Activated T-cell treated with anti-CD3 and anti-CD28 coated beads for 48 hours (primary cell): ENCODE results near the gene RSPRY1.

Experiments
- DNase-seq: peaks from one replicate; pipeline ENCODE4 v3.0.0-alpha.2; 2020; ENCODE audit warnings: low read depth

Gene RSPRY1

GRCh38 chr16:57224651-57225335 is 38.7 kb downstream of the RSPRY1 start:
- DNase-seq, result no peak

DNA sequence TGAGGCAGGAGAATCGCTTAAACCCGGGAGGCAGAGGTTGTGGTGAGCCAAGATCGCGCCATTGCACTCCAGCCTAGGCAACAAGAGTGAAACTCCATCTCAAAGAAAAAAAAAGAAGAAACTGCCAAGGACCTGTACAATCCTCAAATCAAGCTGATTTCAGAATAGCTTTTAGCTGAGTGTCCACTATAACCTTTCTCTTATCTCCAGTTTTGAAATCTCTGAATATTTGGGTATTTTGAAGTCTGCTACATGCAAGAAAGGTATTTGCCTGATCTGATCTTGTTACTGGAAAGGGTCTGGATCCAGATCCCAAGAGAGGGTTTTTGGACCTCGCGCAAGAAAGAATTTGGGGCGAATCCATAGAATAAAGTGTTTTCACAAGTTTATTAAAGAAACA is 39.8 kb downstream of the RSPRY1 start:
- DNase-seq, result no peak

- DNase-seq, result no peak
Measured at GRCh38 chr16:57226701-57227621, 40.8 kb downstream of the RSPRY1 start.

GRCh38 chr16:57229079-57229478 is 43.0 kb downstream of the RSPRY1 start:
- no peak for DNase-seq

- DNase-seq, result no peak
Measured at GRCh38 chr16:57231821-57232350, 45.8 kb downstream of the RSPRY1 start.

GRCh38 chr16:57233944-57234706 is 48.0 kb downstream of the RSPRY1 start:
- DNase-seq, result no peak

GRCh38 chr16:57234707-57235092 is 48.6 kb downstream of the RSPRY1 start:
- DNase-seq, result no peak

GRCh38 chr16:57235128-57236021 is 49.2 kb downstream of the RSPRY1 start:
- DNase-seq, result peak; percentile 31

DNA sequence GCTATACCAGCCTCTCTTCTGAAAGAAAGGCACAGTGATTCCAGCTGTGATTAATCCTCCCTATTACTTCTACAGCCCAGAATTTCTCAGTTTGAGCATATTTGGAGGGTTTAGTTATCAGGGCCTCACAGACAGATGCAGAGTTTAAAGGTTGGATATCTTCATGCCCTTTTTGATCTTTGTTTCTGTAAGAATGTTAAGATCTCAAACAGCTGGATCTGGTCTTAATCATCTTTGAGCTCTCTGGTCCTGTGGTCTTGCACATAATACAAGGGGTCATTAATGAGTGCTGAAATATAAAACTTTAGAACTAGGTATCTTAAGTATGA is 49.9 kb downstream of the RSPRY1 start:
- no peak for DNase-seq

DNA sequence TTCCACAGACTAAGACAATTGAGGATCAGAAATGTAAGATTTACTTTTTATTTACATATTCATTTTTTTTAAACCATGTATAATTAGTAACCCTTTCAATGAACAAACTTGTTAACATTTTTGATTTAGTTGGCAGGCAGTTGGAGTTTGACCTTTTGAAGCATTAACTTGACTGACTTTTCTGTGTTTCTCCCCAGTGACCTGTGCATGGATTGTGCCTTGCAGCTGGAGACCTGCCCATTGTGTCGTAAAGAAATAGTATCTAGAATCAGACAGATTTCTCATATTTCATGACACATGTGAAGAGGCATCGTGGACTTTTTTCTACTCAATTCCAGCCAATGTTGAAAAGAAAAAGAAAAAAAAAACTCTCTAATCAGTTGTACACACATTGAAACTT is 52.6 kb downstream of the RSPRY1 start:
- DNase-seq, result no peak

- DNase-seq, result no peak
Measured at GRCh38 chr16:57239107-57239506, 53.0 kb downstream of the RSPRY1 start.

DNA sequence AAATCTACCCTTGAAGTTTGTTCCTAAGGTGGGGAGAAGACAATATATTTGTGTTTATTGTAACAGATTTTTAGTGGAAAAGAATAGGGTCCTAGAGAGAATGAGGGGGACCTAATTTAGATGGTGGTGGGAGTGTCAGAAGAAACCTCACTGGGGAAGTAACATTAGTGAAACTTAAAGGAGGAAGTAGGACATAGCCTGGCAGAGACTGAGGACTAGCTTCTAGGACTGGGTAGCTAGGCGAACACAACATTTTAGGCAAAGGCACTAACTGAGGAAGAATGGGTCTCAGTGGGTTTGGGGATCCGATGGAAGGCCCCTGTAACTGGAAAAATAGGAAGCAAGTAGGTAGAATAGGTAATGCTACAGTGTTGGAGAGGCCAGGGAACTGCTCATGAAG is 54.7 kb downstream of the RSPRY1 start:
- DNase-seq, result no peak

DNA sequence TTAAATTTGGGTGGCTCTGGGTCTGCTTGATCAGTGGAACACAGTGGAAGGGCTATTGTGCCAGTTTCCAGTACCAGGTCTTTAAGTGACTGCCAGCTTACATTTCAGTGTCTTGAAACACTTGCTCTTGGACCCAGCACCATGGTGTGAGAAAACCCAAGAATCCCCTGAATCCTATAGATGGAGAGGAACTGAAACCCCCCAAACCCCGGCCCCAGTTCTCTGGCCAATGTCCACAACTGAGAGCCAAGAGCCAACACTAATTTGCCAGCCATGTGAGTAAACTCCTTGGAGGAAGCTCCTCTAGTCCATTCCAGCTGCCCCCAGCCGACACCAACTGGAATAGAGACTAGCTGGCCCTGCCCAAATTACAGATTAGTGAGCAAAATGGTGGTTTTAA is 56.5 kb downstream of the RSPRY1 start:
- no peak for DNase-seq

DNA sequence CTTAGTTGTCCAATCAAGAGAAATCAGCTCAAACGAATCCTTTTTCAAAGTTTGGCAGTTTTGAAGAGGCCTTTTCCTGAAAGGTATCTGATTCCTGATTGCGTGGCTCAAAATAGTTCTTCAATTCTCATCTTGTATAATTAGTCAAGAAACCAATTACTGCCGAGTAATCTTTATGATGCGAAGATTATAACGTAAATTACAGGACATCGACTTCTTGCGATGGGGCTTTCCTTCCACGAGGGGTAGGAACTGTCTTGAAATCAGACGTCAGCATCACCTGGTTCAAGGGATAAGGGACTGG is 58.3 kb downstream of the RSPRY1 start:
- DNase-seq, result no peak

DNA sequence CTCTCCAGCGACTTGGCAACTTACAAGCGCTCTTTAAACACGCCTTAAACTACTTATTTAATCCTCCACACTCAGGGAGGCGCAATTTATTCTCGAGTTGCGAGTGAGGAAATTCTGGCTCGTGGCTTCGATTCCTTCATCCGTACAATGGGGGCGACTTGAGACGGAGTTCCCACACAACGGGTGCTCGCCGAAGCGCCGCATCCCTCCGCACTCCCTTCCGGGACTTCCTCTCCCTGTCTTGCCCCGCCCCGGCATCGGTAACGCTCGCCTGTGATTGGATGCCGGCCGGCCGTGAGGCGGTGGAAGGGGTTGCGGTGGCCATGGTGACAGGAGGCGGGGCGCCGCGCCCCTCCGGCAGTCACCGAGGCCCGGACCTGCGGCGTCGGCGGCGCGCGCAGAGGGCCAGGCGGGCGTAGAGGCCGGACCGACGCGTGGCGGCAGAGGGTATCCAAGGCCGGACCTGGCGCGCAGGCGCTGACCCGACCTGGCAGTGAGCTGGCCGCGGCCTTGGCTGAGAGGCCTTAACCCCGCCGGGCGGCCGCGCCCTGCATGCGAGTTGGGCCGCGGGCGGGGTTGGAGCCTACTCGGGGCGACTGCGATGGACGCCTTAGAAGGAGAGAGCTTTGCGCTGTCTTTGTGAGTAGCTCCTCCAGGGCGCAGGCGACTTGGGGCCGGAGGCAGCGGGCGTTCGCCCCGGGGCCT is 58.8 kb downstream of the RSPRY1 start, which contains the start of gene ARL2BP:
Gene ARL2BP (plus strand): TSS at position 493 of the 705 bp plus-strand sequence. CDS start 109 bp downstream, at position 602.
- peak; percentile 98 for DNase-seq

- no peak for DNase-seq
Measured at GRCh38 chr16:57245472-57246113, 59.5 kb downstream of the RSPRY1 start.

DNA sequence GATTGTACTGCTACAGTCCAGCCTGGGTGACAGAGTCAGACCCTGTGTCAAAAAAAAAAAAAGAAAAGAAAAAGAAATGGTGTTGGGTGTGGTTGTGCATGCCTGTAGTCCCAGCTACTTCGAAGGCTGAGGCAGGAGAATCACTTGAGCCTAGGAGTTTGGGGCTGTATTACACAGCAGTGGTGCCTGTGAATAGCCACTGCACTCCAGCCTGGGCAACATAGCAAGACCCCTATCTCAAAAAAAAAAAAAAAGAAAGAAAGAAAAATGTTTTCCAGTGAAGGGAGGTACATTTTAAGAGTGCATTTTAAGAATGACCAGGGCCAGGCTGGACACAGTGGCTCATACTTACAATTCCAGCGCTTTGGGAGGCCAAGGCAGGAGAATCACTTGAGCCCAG is 65.2 kb downstream of the RSPRY1 start:
- no peak for DNase-seq

DNA sequence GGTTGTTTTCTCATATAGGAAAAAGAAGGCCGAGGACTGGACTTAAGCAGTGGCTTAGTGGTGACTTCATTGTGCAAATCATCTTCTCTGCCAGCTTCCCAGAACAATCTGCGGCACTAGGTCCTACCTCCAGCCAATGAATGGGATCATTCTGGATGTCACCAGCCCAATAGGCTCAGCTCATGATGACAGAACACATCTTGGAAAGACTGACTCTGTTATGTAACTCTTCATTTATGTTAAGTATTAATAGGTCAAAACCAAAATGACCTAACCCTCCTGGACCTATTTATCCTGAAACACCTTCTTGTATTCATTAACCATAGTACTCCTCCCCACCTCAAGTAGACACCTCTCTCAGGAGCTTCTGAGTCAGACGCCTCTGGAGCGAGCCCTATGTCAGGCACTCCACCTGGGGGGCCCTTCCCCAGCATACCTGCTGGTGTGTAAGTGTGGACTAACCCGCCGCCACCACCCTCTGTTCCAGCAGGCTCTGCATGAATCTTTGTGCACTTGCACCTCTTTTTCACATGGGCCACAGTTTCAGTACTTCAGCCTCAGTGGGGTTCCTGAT is 66.1 kb downstream of the RSPRY1 start:
- DNase-seq, result no peak

GRCh38 chr16:57253466-57253865 is 67.3 kb downstream of the RSPRY1 start:
- DNase-seq, result no peak
